HUES48 (cell line): Measurements from ENCODE around the gene ENTPD2.
"Not testable (repeated sequence)": the region's sequence is repeated elsewhere in the genome, so short reads cannot be mapped to it uniquely, and the experiment has no call there.

ENCODE experiments used
- H3K27ac ChIP-seq: one replicate; pipeline ENCODE4 v1.7.0; 2013; ENCODE audit warnings: low read depth, low read length, inconsistent platforms
- H3K27me3 ChIP-seq: 2 replicates; pipeline ENCODE4 v1.6.1; 2013; ENCODE audit warnings: mild to moderate bottlenecking, low read length; ENCODE audit not compliant: control insufficient read depth, insufficient read depth
- H3K36me3 ChIP-seq: 2 replicates; pipeline ENCODE4 v1.6.1; 2013; ENCODE audit warnings: low read length; ENCODE audit not compliant: control insufficient read depth, insufficient read depth
- H3K4me1 ChIP-seq: 2 replicates; pipeline ENCODE4 v1.6.1; 2013; ENCODE audit warnings: mild to moderate bottlenecking, low read length; ENCODE audit not compliant: control insufficient read depth, insufficient read depth
- H3K4me3 ChIP-seq: 2 replicates; pipeline ENCODE4 v1.5.1; 2013; ENCODE audit warnings: mild to moderate bottlenecking, low read depth, low read length
- H3K9ac ChIP-seq: 2 replicates; pipeline ENCODE4 v1.6.1; 2013; ENCODE audit warnings: mild to moderate bottlenecking, low read depth, low read length, moderate library complexity
- H3K9me3 ChIP-seq: 2 replicates; pipeline ENCODE4 v1.6.1; 2013; ENCODE audit warnings: low read length; ENCODE audit not compliant: control insufficient read depth, insufficient read depth

ENTPD2 gene

GRCh38 chr9:137009217-137009616 is 44.6 kb downstream of the ENTPD2 start:
- Histone ChIP-seq H3K27me3 (no peaks in the 10 kb centered on the region), H3K9ac (no peak overlapping the region), H3K9me3 (no peaks in the 10 kb centered on the region; the same call in 1 of the 2 replicates), H3K4me3 (no peak overlapping the region), H3K27ac (no peak overlapping the region), H3K4me1 (no peaks in the 10 kb centered on the region), H3K36me3 (no peaks in the 10 kb centered on the region)

- Histone ChIP-seq H3K4me3 (no peak overlapping the region), H3K9me3 (no peaks in the 10 kb centered on the region; the same call in 1 of the 2 replicates), H3K27me3 (no peaks in the 10 kb centered on the region), H3K9ac (no peak overlapping the region), H3K36me3 (no peaks in the 10 kb centered on the region), H3K4me1 (no peaks in the 10 kb centered on the region), H3K27ac (no peak overlapping the region)
These were observed 45.5 kb downstream of the ENTPD2 start for GRCh38 chr9:137008312-137008711.

GRCh38 chr9:137007816-137008270 is 46.0 kb downstream of the ENTPD2 start:
- no peaks in the 10 kb centered on the region; the same call in 1 of the 2 replicates for H3K9me3 ChIP-seq
- H3K27me3 ChIP-seq: no peaks in the 10 kb centered on the region
- H3K36me3 ChIP-seq: no peaks in the 10 kb centered on the region
- no peaks in the 10 kb centered on the region for H3K4me1 ChIP-seq
- no peak overlapping the region for H3K27ac ChIP-seq
- H3K4me3 ChIP-seq: no peak overlapping the region
- H3K9ac ChIP-seq: no peak overlapping the region

- no peaks in the 10 kb centered on the region for H3K36me3 ChIP-seq
- H3K27ac ChIP-seq: no peak overlapping the region
- no peak overlapping the region for H3K4me3 ChIP-seq
- no peaks in the 10 kb centered on the region; the same call in 1 of the 2 replicates for H3K9me3 ChIP-seq
- no peak overlapping the region for H3K9ac ChIP-seq
- no peaks in the 10 kb centered on the region for H3K4me1 ChIP-seq
- H3K27me3 ChIP-seq: no peaks in the 10 kb centered on the region
These were observed 46.6 kb downstream of the ENTPD2 start for GRCh38 chr9:137007108-137007815.

GRCh38 chr9:137006116-137007003 is 47.5 kb downstream of the ENTPD2 start:
- no peaks in the 10 kb centered on the region for H3K27me3 ChIP-seq

GRCh38 chr9:137004285-137004684 is 49.6 kb downstream of the ENTPD2 start:
- H3K27me3 ChIP-seq, H3K27ac ChIP-seq, H3K4me3 ChIP-seq, H3K4me1 ChIP-seq, H3K9me3 ChIP-seq, H3K36me3 ChIP-seq, H3K9ac ChIP-seq: not testable (repeated sequence)

More at GRCh38 chr9:137006116-137007003, 47.5 kb downstream of the ENTPD2 start:
- no peak overlapping the region for H3K27ac ChIP-seq
- no peaks in the 10 kb centered on the region for H3K36me3 ChIP-seq
- H3K4me3 ChIP-seq: no peak overlapping the region
- no peaks in the 10 kb centered on the region for H3K4me1 ChIP-seq
- H3K9ac ChIP-seq: no peak overlapping the region
- no peaks in the 10 kb centered on the region; the same call in 1 of the 2 replicates for H3K9me3 ChIP-seq

GRCh38 chr9:137002646-137003041 is 51.2 kb downstream of the ENTPD2 start:
- Histone ChIP-seq H3K27ac (no peak overlapping the region), H3K9ac (no peak overlapping the region), H3K4me1 (no peaks in the 10 kb centered on the region; the same call in 1 of the 2 replicates), H3K4me3 (no peak overlapping the region), H3K36me3 (no peaks in the 10 kb centered on the region), H3K9me3 (no peaks in the 10 kb centered on the region; the same call in 1 of the 2 replicates), H3K27me3 (0 out of 2 replicates have a peak, but pooled peaks cover under 1% of the 10 kb centered on the region)

GRCh38 chr9:137001857-137002645 is 51.8 kb downstream of the ENTPD2 start:
- Histone ChIP-seq H3K27ac (no peak overlapping the region), H3K9ac (no peak overlapping the region), H3K4me3 (no peak overlapping the region), H3K36me3 (no peaks in the 10 kb centered on the region), H3K27me3 (0 out of 2 replicates have a peak, but pooled peaks cover 6% of the 10 kb centered on the region), H3K9me3 (no peaks in the 10 kb centered on the region; the same call in 1 of the 2 replicates), H3K4me1 (peaks cover 6% of the 10 kb centered on the region; the same call in 1 of the 2 replicates)

GRCh38 chr9:137000177-137000930 is 53.5 kb downstream of the ENTPD2 start:
- peaks cover 6% of the 10 kb centered on the region; the same call in 1 of the 2 replicates for H3K4me1 ChIP-seq
- no peaks in the 10 kb centered on the region for H3K36me3 ChIP-seq
- peaks cover 17% of the 10 kb centered on the region; the same call in 1 of the 2 replicates for H3K27me3 ChIP-seq
- H3K9me3 ChIP-seq: no peaks in the 10 kb centered on the region; the same call in 1 of the 2 replicates
- H3K27ac ChIP-seq: no peak overlapping the region
- H3K9ac ChIP-seq: no peak overlapping the region
- H3K4me3 ChIP-seq: no peak overlapping the region
